Trophoblast cell (in vitro differentiated cells and primary cell): ENCODE measurements around the gene MCM3AP.

ENCODE experiments used
- DNase-seq, 2 donors: peaks; one replicate each; pipeline ENCODE4 v3.0.0-alpha.2; 2016
- H2AFZ ChIP-seq: 2 replicates; pipeline ENCODE4 v1.6.1; 2013; ENCODE audit warnings: low read length, moderate library complexity, mild to moderate bottlenecking; ENCODE audit not compliant: insufficient read depth, poor library complexity
- H2AK5ac ChIP-seq: 2 replicates; pipeline ENCODE4 v1.6.1; 2013; ENCODE audit warnings: mild to moderate bottlenecking, low read length
- H2BK120ac ChIP-seq: 2 replicates; pipeline ENCODE4 v1.6.1; 2013; ENCODE audit warnings: low read length, mild to moderate bottlenecking, moderate library complexity; ENCODE audit not compliant: insufficient read depth, poor library complexity
- H2BK12ac ChIP-seq: 2 replicates; pipeline ENCODE4 v1.6.1; 2013; ENCODE audit warnings: mild to moderate bottlenecking, low read length, moderate library complexity
- H2BK5ac ChIP-seq: 2 replicates; pipeline ENCODE4 v1.6.1; 2013; ENCODE audit warnings: low read length, low read depth, moderate library complexity, mild to moderate bottlenecking; ENCODE audit not compliant: poor library complexity
- H3K14ac ChIP-seq: 2 replicates; pipeline ENCODE4 v1.6.1; 2013; ENCODE audit warnings: mild to moderate bottlenecking, low read length
- H3K18ac ChIP-seq: 2 replicates; pipeline ENCODE4 v1.6.1; 2013; ENCODE audit warnings: mild to moderate bottlenecking, low read length
- H3K23ac ChIP-seq: 2 replicates; pipeline ENCODE4 v1.6.1; 2013; ENCODE audit warnings: low read length
- H3K27ac ChIP-seq: 2 replicates; pipeline ENCODE4 v1.5.1; 2013; ENCODE audit warnings: low read depth, mild to moderate bottlenecking, inconsistent platforms, low read length, moderate library complexity
- H3K27me3 ChIP-seq: 2 replicates; pipeline ENCODE4 v1.6.1; 2013; ENCODE audit warnings: inconsistent platforms, mild to moderate bottlenecking, low read length, moderate library complexity; ENCODE audit not compliant: insufficient read depth
- H3K36me3 ChIP-seq, 2 experiments: 1 replicate in 1 of 2; 2 replicates in 1 of 2; pipeline ENCODE4 v1.6.1; 2013; ENCODE audit warnings: low read length in 2 of 2, mild to moderate bottlenecking in 2 of 2, moderate library complexity in 1 of 2; ENCODE audit not compliant: insufficient read depth in 2 of 2, control insufficient read depth in 1 of 2
- H3K4ac ChIP-seq: 2 replicates; pipeline ENCODE4 v1.6.1; 2013; ENCODE audit warnings: low read depth, mild to moderate bottlenecking, low read length, moderate library complexity
- H3K4me1 ChIP-seq, 2 experiments: 1 replicate in 1 of 2; 2 replicates in 1 of 2; pipeline ENCODE4 v1.6.1; 2013; ENCODE audit warnings: low read length in 2 of 2, mild to moderate bottlenecking in 2 of 2, moderate library complexity in 1 of 2; ENCODE audit not compliant: insufficient read depth in 2 of 2, control insufficient read depth in 1 of 2
- H3K4me2 ChIP-seq: 2 replicates; pipeline ENCODE4 v1.6.1; 2013; ENCODE audit warnings: inconsistent platforms, mild to moderate bottlenecking, low read length, moderate library complexity
- H3K4me3 ChIP-seq: 2 replicates; pipeline ENCODE4 v1.5.1; 2013; ENCODE audit warnings: mild to moderate bottlenecking, low read depth, low read length, inconsistent platforms
- H3K79me1 ChIP-seq: one replicate; pipeline ENCODE4 v1.6.1; 2013; ENCODE audit warnings: low read length
- H3K79me2 ChIP-seq: 2 replicates; pipeline ENCODE4 v1.6.1; 2013; ENCODE audit warnings: low read length, mild to moderate bottlenecking; ENCODE audit not compliant: control insufficient read depth, insufficient read depth, poor library complexity
- H3K9ac ChIP-seq: 2 replicates; pipeline ENCODE4 v1.6.1; 2013; ENCODE audit warnings: mild to moderate bottlenecking, low read length
- H3K9me3 ChIP-seq: 2 replicates; pipeline ENCODE4 v1.6.1; 2013; ENCODE audit warnings: low read depth, mild to moderate bottlenecking, control low read depth, inconsistent platforms, low read length; ENCODE audit not compliant: insufficient read depth
- H4K12ac ChIP-seq: 2 replicates; pipeline ENCODE4 v1.6.1; 2013; ENCODE audit warnings: low read depth, mild to moderate bottlenecking, low read length, moderate library complexity
- H4K8ac ChIP-seq: 2 replicates; pipeline ENCODE4 v1.6.1; 2013; ENCODE audit warnings: low read depth, mild to moderate bottlenecking, low read length, moderate library complexity
- H4K91ac ChIP-seq: one replicate; pipeline ENCODE4 v1.6.1; 2013; ENCODE audit warnings: low read depth, mild to moderate bottlenecking, low read length, moderate library complexity
- WGBS: extraction: QIAGEN DNeasy Blood & Tissue Kit; methylation state at CpG from one replicate; pipeline ENCODE4 v1.1.7; 2013; ENCODE audit warnings: missing lambda C conversion rate; ENCODE audit not compliant: insufficient read length, insufficient coverage; ENCODE audit errors: extremely low coverage; 5-methylcytosine and 5-hydroxymethylcytosine counted together

The MCM3AP gene

GRCh38 chr21:46191257-46191685, 94.1 kb downstream of the MCM3AP start:
- Histone ChIP-seq H3K79me2 (no peaks in the 10 kb centered on the region), H3K18ac (no peak overlapping the region), H3K4me3 (no peak overlapping the region), H2AK5ac (no peak overlapping the region), H3K27me3 (no peaks in the 10 kb centered on the region), H2BK12ac (no peak overlapping the region), H2AFZ (no peak overlapping the region), H3K23ac (no peak overlapping the region), H3K9ac (no peak overlapping the region), H2BK120ac (no peak overlapping the region), H3K4me1 (peaks cover 29 to 30% of the 10 kb centered on the region in 2 experiments), H4K91ac (no peak overlapping the region), H3K4ac (no peak overlapping the region), H3K9me3 (peaks cover 11% of the 10 kb centered on the region), H2BK5ac (no peak overlapping the region), H3K4me2 (no peak overlapping the region), H4K8ac (no peak overlapping the region), H3K79me1 (peaks cover 4% of the 10 kb centered on the region), H4K12ac (no peak overlapping the region), H3K36me3 (peaks cover 61 to 62% of the 10 kb centered on the region in 2 experiments), H3K14ac (no peak overlapping the region), H3K27ac (no peak overlapping the region)
- peak; percentile 34 to 36 for DNase-seq
- no CpG with 5 or more reads among the region's 4 CpGs for WGBS

GRCh38 chr21:46190491-46191131, 94.8 kb downstream of the MCM3AP start:
- DNase-seq = no peak
- no peak overlapping the region for H3K4me3 ChIP-seq
- peak overlapping the region; percentile 18 for H2BK5ac ChIP-seq
- peaks cover 11% of the 10 kb centered on the region for H3K9me3 ChIP-seq
- no CpG with 5 or more reads among the region's 15 CpGs for WGBS
- H2AK5ac ChIP-seq = peak overlapping the region; percentile 53
- no peaks in the 10 kb centered on the region for H3K27me3 ChIP-seq
- H2AFZ ChIP-seq = no peak overlapping the region
- H3K79me2 ChIP-seq = no peaks in the 10 kb centered on the region
- H3K23ac ChIP-seq = no peak overlapping the region
- peak overlapping the region; percentile 38 for H2BK12ac ChIP-seq
- no peak overlapping the region for H2BK120ac ChIP-seq
- H4K12ac ChIP-seq = peak overlapping the region; percentile 34
- no peak overlapping the region for H3K4me2 ChIP-seq
- H3K4me1 ChIP-seq = peaks cover 29 to 30% of the 10 kb centered on the region in 2 experiments
- H4K91ac ChIP-seq = peak overlapping the region; percentile 25
- peak overlapping the region; percentile 12 for H3K14ac ChIP-seq
- no peak overlapping the region for H3K9ac ChIP-seq
- H3K4ac ChIP-seq = no peak overlapping the region
- no peak overlapping the region for H4K8ac ChIP-seq
- peaks cover 54 to 56% of the 10 kb centered on the region in 2 experiments for H3K36me3 ChIP-seq
- peak overlapping the region; percentile 4 for H3K27ac ChIP-seq
- peak overlapping the region; percentile 14 for H3K18ac ChIP-seq
- H3K79me1 ChIP-seq = peaks cover 4% of the 10 kb centered on the region

GRCh38 chr21:46189959-46190490, 95.4 kb downstream of the MCM3AP start:
- DNase-seq = no peak
- Histone ChIP-seq H3K27ac (peak overlapping the region; percentile 84), H2BK12ac (no peak overlapping the region), H2AFZ (no peak overlapping the region), H3K27me3 (no peaks in the 10 kb centered on the region), H3K79me1 (peaks cover 4% of the 10 kb centered on the region), H4K12ac (no peak overlapping the region), H3K9me3 (peaks cover 11% of the 10 kb centered on the region), H3K4me1 (peaks cover 29 to 30% of the 10 kb centered on the region in 2 experiments), H3K36me3 (peaks cover 49 to 50% of the 10 kb centered on the region in 2 experiments), H3K9ac (no peak overlapping the region), H3K14ac (no peak overlapping the region), H3K18ac (no peak overlapping the region), H3K4me2 (no peak overlapping the region), H2BK120ac (no peak overlapping the region), H3K4me3 (no peak overlapping the region), H3K4ac (no peak overlapping the region), H2AK5ac (no peak overlapping the region), H4K8ac (no peak overlapping the region), H3K79me2 (no peaks in the 10 kb centered on the region), H2BK5ac (no peak overlapping the region), H4K91ac (no peak overlapping the region), H3K23ac (no peak overlapping the region)
- no CpG with 5 or more reads among the region's 14 CpGs for WGBS

- H3K79me1 ChIP-seq = peaks cover 8% of the 10 kb centered on the region
- peaks cover 42 to 44% of the 10 kb centered on the region in 2 experiments for H3K36me3 ChIP-seq
- H3K14ac ChIP-seq = no peak overlapping the region
- H2BK5ac ChIP-seq = no peak overlapping the region
- no peak overlapping the region for H3K4me3 ChIP-seq
- no peak for DNase-seq
- no peak overlapping the region for H2BK12ac ChIP-seq
- H3K9me3 ChIP-seq = peaks cover 7% of the 10 kb centered on the region
- H2AFZ ChIP-seq = no peak overlapping the region
- H4K12ac ChIP-seq = no peak overlapping the region
- no peak overlapping the region for H3K4me2 ChIP-seq
- no peaks in the 10 kb centered on the region for H3K27me3 ChIP-seq
- H3K79me2 ChIP-seq = peaks cover 2% of the 10 kb centered on the region
- H4K91ac ChIP-seq = no peak overlapping the region
- no peak overlapping the region for H3K23ac ChIP-seq
- no peak overlapping the region for H4K8ac ChIP-seq
- peaks cover 29 to 30% of the 10 kb centered on the region in 2 experiments for H3K4me1 ChIP-seq
- no peak overlapping the region for H3K4ac ChIP-seq
- no peak overlapping the region for H2BK120ac ChIP-seq
- H3K18ac ChIP-seq = no peak overlapping the region
- H2AK5ac ChIP-seq = no peak overlapping the region
- WGBS = no CpG with 5 or more reads among the region's 9 CpGs
- no peak overlapping the region for H3K9ac ChIP-seq
- H3K27ac ChIP-seq = peak overlapping the region; percentile 84
Measured at GRCh38 chr21:46189213-46189958, 96.0 kb downstream of the MCM3AP start.
